ENCODE data around the gene PCCA.
"Not testable (repeated sequence)": the region's sequence is repeated elsewhere in the genome, so short reads cannot be mapped to it uniquely, and the experiment has no call there.

Gene PCCA

GRCh38 chr13:100247937-100248336 is 159.0 kb downstream of the PCCA start:
- DNase-seq: no peak

GRCh38 chr13:100254002-100254401 is 165.1 kb downstream of the PCCA start:
- no peak for DNase-seq

- no peak for DNase-seq
Measured at GRCh38 chr13:100262404-100262803, 173.5 kb downstream of the PCCA start.

GRCh38 chr13:100266026-100266425 is 177.1 kb downstream of the PCCA start:
- no peak for DNase-seq

GRCh38 chr13:100269837-100270236 is 180.9 kb downstream of the PCCA start:
- no peak for DNase-seq

GRCh38 chr13:100273138-100273537 is 184.2 kb downstream of the PCCA start:
- DNase-seq: no peak

- no peak for DNase-seq
Measured at GRCh38 chr13:100273552-100273951, 184.7 kb downstream of the PCCA start.

GRCh38 chr13:100274942-100275506 is 186.1 kb downstream of the PCCA start:
- no peak for DNase-seq

- DNase-seq: no peak
Measured at GRCh38 chr13:100275746-100276145, 186.9 kb downstream of the PCCA start.

- DNase-seq: no peak
Measured at GRCh38 chr13:100280681-100281080, 191.8 kb downstream of the PCCA start.

GRCh38 chr13:100282306-100282705 is 193.4 kb downstream of the PCCA start:
- not testable (repeated sequence) for DNase-seq

GRCh38 chr13:100290165-100290801 is 201.4 kb downstream of the PCCA start:
- no peak for DNase-seq

- no peak for DNase-seq
Measured at GRCh38 chr13:100291624-100292023, 202.7 kb downstream of the PCCA start.

GRCh38 chr13:100297413-100297812 is 208.5 kb downstream of the PCCA start:
- DNase-seq: no peak

- no peak for DNase-seq
Measured at GRCh38 chr13:100298116-100298681, 209.3 kb downstream of the PCCA start.

GRCh38 chr13:100298691-100299090 is 209.8 kb downstream of the PCCA start:
- no peak for DNase-seq

- no peak for DNase-seq
Measured at GRCh38 chr13:100300243-100300642, 211.3 kb downstream of the PCCA start.

GRCh38 chr13:100300708-100301107 is 211.8 kb downstream of the PCCA start:
- DNase-seq: no peak

GRCh38 chr13:100301418-100301817 is 212.5 kb downstream of the PCCA start:
- peak; percentile 70 for DNase-seq

GRCh38 chr13:100302391-100302790 is 213.5 kb downstream of the PCCA start:
- no peak for DNase-seq

- no peak for DNase-seq
Measured at GRCh38 chr13:100304229-100304628, 215.3 kb downstream of the PCCA start.

- DNase-seq: no peak
Measured at GRCh38 chr13:100305398-100305797, 216.5 kb downstream of the PCCA start.

- DNase-seq: no peak
Measured at GRCh38 chr13:100306030-100306429, 217.1 kb downstream of the PCCA start.

- no peak for DNase-seq
Measured at GRCh38 chr13:100306434-100306999, 217.6 kb downstream of the PCCA start.
